Measurements from ENCODE around the gene C2CD4A. TPM values are rescaled to one million over a fixed set of nuclear protein-coding genes. Genes with fewer than 3 reads are reported as not detected.

Gene C2CD4A
- total RNA-seq, 1 experiment from 2014 or later: not detected

- H3K4me3 ChIP-seq (replicated peaks in 1 of 2; ENCODE audit: low read depth in 1 of 2, low read length in 2 of 2): no peak overlapping the region
- H3K4me1 ChIP-seq (ENCODE audit: control insufficient read depth in 1 of 2, insufficient read depth in 2 of 2, low read length in 2 of 2): peaks cover 0 to 4% of the 10 kb centered on the region in 2 experiments; a peak in 1 of 4 replicates
- intact Hi-C loops (cut with micrococcal nuclease): no loop called here
- ChIA-PET RAD21 (ENCODE audit: low non-redundant PET in 1 of 2, low total read pairs in 2 of 2, uncharacterized antibody in 2 of 2, unreplicated experiment in 2 of 2) (no interaction called here), CTCF (no interaction called here), POLR2A (no interaction called here)
- no peak overlapping the region for H2AFZ ChIP-seq (ENCODE audit: low read depth, low read length, poor library complexity, severe bottlenecking)
- no peak overlapping the region for H3K9ac ChIP-seq (ENCODE audit: low read length)
- no peaks in the 10 kb centered on the region for H3K9me2 ChIP-seq (ENCODE audit: insufficient read depth)
- no peaks in the 10 kb centered on the region for H3K36me3 ChIP-seq (ENCODE audit: control insufficient read depth in 1 of 2, insufficient read depth in 2 of 2, low read length in 2 of 2)
- H3K27me3 ChIP-seq (ENCODE audit: insufficient read depth, low read length): no peaks in the 10 kb centered on the region
- H3K4me2 ChIP-seq (ENCODE audit: low read length): no peak overlapping the region
- H3K79me2 ChIP-seq (ENCODE audit: insufficient read depth, low read length): peaks cover 18% of the 10 kb centered on the region
- no peaks in the 10 kb centered on the region for H4K20me1 ChIP-seq (ENCODE audit: insufficient read depth)
- TF ChIP-seq ZFX (IDR thresholded peaks at IDR 0.05) (no peak), TCF7L2 (IDR thresholded peaks at IDR 0.05; ENCODE audit: borderline replicate concordance, extremely low read depth, insufficient read depth, insufficient read length) (no peak), EZH2phosphoT487 (IDR thresholded peaks at IDR 0.05; ENCODE audit: borderline replicate concordance) (no peak), JUND (IDR thresholded peaks at IDR 0.05) (no peak), MAX (IDR thresholded peaks at IDR 0.05) (no peak), EZH2 (IDR thresholded peaks at IDR 0.05) (no peak), CEBPB (IDR thresholded peaks at IDR 0.05; ENCODE audit: low read depth) (no peak), RAD21 (IDR thresholded peaks at IDR 0.05; ENCODE audit: low read depth) (no peak)
- TF ChIP-seq, protein P1, sequence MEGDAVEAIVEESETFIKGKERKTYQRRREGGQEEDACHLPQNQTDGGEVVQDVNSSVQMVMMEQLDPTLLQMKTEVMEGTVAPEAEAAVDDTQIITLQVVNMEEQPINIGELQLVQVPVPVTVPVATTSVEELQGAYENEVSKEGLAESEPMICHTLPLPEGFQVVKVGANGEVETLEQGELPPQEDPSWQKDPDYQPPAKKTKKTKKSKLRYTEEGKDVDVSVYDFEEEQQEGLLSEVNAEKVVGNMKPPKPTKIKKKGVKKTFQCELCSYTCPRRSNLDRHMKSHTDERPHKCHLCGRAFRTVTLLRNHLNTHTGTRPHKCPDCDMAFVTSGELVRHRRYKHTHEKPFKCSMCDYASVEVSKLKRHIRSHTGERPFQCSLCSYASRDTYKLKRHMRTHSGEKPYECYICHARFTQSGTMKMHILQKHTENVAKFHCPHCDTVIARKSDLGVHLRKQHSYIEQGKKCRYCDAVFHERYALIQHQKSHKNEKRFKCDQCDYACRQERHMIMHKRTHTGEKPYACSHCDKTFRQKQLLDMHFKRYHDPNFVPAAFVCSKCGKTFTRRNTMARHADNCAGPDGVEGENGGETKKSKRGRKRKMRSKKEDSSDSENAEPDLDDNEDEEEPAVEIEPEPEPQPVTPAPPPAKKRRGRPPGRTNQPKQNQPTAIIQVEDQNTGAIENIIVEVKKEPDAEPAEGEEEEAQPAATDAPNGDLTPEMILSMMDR (IDR thresholded peaks at IDR 0.05 in 2 of 3, conservative IDR thresholded peaks at IDR 0.05 in 1 of 3; ENCODE audit: borderline replicate concordance in 1 of 3, insufficient read depth in 1 of 3, low read depth in 2 of 3, low read length in 2 of 3): no peak
- TF ChIP-seq, protein P2, sequence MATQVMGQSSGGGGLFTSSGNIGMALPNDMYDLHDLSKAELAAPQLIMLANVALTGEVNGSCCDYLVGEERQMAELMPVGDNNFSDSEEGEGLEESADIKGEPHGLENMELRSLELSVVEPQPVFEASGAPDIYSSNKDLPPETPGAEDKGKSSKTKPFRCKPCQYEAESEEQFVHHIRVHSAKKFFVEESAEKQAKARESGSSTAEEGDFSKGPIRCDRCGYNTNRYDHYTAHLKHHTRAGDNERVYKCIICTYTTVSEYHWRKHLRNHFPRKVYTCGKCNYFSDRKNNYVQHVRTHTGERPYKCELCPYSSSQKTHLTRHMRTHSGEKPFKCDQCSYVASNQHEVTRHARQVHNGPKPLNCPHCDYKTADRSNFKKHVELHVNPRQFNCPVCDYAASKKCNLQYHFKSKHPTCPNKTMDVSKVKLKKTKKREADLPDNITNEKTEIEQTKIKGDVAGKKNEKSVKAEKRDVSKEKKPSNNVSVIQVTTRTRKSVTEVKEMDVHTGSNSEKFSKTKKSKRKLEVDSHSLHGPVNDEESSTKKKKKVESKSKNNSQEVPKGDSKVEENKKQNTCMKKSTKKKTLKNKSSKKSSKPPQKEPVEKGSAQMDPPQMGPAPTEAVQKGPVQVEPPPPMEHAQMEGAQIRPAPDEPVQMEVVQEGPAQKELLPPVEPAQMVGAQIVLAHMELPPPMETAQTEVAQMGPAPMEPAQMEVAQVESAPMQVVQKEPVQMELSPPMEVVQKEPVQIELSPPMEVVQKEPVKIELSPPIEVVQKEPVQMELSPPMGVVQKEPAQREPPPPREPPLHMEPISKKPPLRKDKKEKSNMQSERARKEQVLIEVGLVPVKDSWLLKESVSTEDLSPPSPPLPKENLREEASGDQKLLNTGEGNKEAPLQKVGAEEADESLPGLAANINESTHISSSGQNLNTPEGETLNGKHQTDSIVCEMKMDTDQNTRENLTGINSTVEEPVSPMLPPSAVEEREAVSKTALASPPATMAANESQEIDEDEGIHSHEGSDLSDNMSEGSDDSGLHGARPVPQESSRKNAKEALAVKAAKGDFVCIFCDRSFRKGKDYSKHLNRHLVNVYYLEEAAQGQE (IDR thresholded peaks at IDR 0.05; ENCODE audit: low read depth): no peak
- no TSS peak for BruUV-seq (replicated peaks)
- no peaks in the 10 kb centered on the region for H3K9me3 ChIP-seq (ENCODE audit: control insufficient read depth in 1 of 2, insufficient read depth in 1 of 2, low read depth in 1 of 2, low read length in 2 of 2)
- no peak for ATAC-seq
- no peak overlapping the region for H3K27ac ChIP-seq (ENCODE audit: low read depth, low read length)
- no peak for DNase-seq (ENCODE audit: low read depth, low spot score)
Observed at GRCh38 chr15:62053439-62054085, 13.2 kb upstream of the C2CD4A start.
